Mesothelial cell of epicardium (in vitro differentiated cells): ENCODE measurements around the gene PCNX2. TPM values are rescaled to one million over a fixed set of nuclear protein-coding genes. Genes with fewer than 3 reads are reported as not detected.

Experiments
- DNase-seq, 2 experiments: peaks; one replicate each; pipeline ENCODE4 v3.0.0; 2021; ENCODE audit warnings: low spot score in 2 of 2; ENCODE audit not compliant: unreplicated experiment in 2 of 2
- H3K27ac Mint-ChIP-seq: 2 replicates; pipeline ENCODE4 v1.8.0; 2021; ENCODE audit warnings: mixed read lengths
- H3K27me3 Mint-ChIP-seq: 2 replicates; pipeline ENCODE4 v1.8.0; 2021; ENCODE audit warnings: low read depth, mixed read lengths
- H3K36me3 Mint-ChIP-seq: 2 replicates; pipeline ENCODE4 v1.8.0; 2021; ENCODE audit warnings: mixed read lengths
- H3K4me1 Mint-ChIP-seq: 2 replicates; pipeline ENCODE4 v1.8.0; 2021; ENCODE audit warnings: mixed read lengths
- H3K4me3 Mint-ChIP-seq: 2 replicates; pipeline ENCODE4 v1.8.0; 2021; ENCODE audit warnings: mild to moderate bottlenecking, moderate library complexity, mixed read lengths
- H3K9me3 Mint-ChIP-seq: 2 replicates; pipeline ENCODE4 v1.8.0; 2021; ENCODE audit warnings: mixed read lengths
- total RNA-seq: library from RNA; stranded (reverse); gene quantifications from 3 replicates; pipeline ENCODE4 v1.2.1, GENCODE V29; 2021
- TF ChIP-seq, protein P1 (sequence below): fragments of 200-600 bp; sonication (generic); IDR thresholded peaks from one replicate; pipeline ENCODE4 v1.5.0; 2021; ENCODE audit warnings: antibody characterized with exemption; ENCODE audit not compliant: unreplicated experiment

PCNX2 gene
- total RNA-seq, 1 donor from 2014 or later: 28.4 TPM

DNA sequence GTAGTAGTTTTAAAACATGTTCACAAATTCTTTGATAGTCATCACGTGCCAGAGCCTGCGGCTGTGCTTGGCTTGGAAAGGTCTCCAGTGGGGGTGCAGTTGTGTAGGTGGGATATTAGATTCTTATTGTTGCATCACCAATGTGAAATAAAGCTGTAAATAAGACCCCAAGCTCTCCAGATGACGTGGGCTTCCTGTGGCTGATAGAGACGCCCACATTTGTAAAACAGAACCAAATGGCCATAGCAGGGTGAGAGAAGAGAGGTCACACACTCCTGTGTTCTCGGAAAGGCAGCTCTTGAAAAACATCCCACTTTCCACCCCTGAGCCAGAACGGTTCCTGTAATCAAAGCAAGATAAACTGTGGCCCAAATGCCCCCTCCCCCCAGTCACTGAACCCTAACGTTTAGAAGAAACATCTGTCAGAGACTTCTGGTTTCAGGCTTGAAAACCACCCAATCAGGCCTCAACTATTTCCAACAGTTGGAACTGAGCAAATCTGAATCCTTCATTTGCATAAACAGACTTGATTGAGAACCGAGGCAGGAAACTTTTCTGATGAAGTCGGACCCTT, 351.8 kb downstream of the PCNX2 start:
- Mint-ChIP-seq H3K27me3 (no peaks in the 10 kb centered on the region), H3K36me3 (no peaks in the 10 kb centered on the region), H3K27ac (no peak overlapping the region), H3K4me1 (peaks cover 3% of the 10 kb centered on the region), H3K4me3 (no peak overlapping the region), H3K9me3 (peaks cover 10% of the 10 kb centered on the region)
- DNase-seq: no peak
- TF ChIP-seq, protein P1, sequence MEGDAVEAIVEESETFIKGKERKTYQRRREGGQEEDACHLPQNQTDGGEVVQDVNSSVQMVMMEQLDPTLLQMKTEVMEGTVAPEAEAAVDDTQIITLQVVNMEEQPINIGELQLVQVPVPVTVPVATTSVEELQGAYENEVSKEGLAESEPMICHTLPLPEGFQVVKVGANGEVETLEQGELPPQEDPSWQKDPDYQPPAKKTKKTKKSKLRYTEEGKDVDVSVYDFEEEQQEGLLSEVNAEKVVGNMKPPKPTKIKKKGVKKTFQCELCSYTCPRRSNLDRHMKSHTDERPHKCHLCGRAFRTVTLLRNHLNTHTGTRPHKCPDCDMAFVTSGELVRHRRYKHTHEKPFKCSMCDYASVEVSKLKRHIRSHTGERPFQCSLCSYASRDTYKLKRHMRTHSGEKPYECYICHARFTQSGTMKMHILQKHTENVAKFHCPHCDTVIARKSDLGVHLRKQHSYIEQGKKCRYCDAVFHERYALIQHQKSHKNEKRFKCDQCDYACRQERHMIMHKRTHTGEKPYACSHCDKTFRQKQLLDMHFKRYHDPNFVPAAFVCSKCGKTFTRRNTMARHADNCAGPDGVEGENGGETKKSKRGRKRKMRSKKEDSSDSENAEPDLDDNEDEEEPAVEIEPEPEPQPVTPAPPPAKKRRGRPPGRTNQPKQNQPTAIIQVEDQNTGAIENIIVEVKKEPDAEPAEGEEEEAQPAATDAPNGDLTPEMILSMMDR: no peak

DNA sequence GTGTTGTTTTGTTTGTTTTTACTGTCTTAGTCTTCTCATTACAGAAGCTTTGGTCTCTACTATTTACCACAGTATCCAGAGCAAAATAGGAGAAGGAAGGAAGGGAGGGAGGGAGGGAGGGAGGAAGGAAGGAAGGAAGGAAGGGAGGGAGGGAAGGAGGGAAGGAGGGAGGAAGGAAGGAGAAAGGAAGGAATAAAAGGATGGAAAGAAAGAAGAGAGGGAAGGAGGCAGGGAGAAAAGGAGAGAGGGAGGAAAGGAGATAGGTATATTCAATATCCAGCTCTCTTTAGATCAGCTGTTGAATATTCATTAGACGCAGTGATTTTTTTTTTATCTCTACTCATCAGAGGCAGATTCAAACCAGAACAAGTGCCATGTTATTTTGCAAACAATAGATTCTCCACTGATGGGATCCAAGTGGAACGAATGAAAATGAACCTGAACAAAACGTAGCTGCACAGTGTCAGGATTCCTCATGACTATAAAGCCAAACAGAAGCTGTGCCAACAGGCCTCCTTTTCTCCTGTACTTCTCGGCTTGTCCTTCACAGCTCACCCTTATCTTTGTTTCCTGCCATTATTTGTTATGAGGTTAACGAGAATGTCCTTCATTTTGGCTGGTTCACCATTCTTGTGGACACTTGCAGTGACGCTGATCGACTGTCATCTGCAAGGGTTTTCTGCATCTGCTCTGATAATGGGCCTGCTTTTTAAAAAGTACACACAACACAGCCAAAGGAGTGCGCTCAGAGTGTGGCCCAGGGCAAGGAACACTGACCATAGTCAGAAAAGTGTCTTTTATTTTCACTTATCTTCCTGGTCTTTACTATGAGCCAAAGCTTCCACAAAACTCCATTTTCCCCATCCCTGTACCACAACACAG, 352.9 kb downstream of the PCNX2 start:
- Mint-ChIP-seq H3K4me1 (peaks cover 3% of the 10 kb centered on the region), H3K27me3 (no peaks in the 10 kb centered on the region), H3K27ac (no peak overlapping the region), H3K4me3 (no peak overlapping the region), H3K9me3 (peaks cover 10% of the 10 kb centered on the region), H3K36me3 (no peaks in the 10 kb centered on the region)
- TF ChIP-seq, protein P1: no peak
- no peak for DNase-seq

DNA sequence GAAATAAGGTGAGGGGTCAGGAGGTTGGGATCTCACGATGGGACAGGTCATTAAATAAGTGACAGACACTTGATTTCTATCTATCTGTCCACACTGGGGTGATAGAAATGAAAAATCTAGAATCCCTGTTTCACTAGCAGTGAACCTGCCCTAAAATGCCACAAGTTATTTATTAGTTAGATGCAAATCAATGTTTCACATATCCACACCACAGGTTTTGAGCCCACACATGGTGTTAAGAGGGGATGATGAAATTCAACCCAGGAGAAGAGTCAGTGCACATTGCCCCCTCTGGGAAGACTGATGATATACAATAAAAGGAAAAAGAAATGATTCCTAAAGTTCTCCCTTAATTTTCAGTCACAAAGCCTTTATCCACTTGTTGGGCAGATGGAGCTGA, 355.3 kb downstream of the PCNX2 start:
- no peak for DNase-seq

DNA sequence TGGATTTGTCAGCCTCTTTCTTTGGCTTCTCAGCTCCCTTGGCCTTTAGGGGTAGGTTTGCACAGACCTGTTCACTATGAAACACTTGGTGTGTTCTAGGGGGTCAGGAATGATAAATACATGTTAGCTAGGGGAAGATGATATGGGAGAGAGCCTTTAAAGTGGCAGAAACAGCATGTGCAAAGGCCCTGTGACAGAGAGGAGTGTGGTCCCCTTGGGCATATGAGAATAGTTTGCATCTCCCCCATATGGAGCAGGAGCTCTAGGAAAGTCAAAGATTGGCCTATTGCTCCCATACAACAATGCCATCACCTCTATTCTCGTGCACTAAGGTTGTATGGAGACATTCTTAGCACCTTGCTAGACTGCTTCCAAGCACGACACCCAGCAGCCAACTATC, 355.8 kb downstream of the PCNX2 start:
- Mint-ChIP-seq H3K27me3 (no peaks in the 10 kb centered on the region), H3K36me3 (no peaks in the 10 kb centered on the region), H3K27ac (no peak overlapping the region), H3K4me3 (no peak overlapping the region), H3K9me3 (peaks cover 10% of the 10 kb centered on the region), H3K4me1 (peaks cover 3% of the 10 kb centered on the region)
- TF ChIP-seq, protein P1: no peak
- DNase-seq: no peak

More for the DNA sequence above, 355.3 kb downstream of the PCNX2 start:
- Mint-ChIP-seq H3K27ac (no peak overlapping the region), H3K4me1 (peaks cover 3% of the 10 kb centered on the region), H3K9me3 (peaks cover 10% of the 10 kb centered on the region), H3K27me3 (no peaks in the 10 kb centered on the region), H3K36me3 (no peaks in the 10 kb centered on the region), H3K4me3 (no peak overlapping the region)
- TF ChIP-seq, protein P1: no peak

DNA sequence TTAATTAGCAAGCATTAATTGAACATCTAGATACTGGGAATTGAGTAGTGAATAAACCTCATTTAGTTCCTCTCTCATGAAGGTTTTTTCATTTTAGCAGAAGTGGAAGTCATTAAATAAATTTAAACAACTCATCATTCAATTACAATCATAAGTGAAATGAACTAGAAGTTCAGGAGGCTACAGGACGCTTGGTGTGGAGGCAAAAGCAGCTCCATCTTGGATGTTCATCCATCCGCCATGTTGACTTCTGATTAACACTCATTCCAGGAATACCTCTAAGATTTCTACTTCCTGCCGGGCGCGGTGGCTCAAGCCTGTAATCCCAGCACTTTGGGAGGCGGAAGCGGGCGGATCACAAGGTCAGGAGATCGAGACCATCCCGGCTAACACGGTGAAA, 356.6 kb downstream of the PCNX2 start:
- H3K4me3 Mint-ChIP-seq: no peak overlapping the region
- no peak for DNase-seq
- H3K9me3 Mint-ChIP-seq: peaks cover 7% of the 10 kb centered on the region
- H3K27ac Mint-ChIP-seq: no peak overlapping the region
- TF ChIP-seq, protein P1: no peak
- no peaks in the 10 kb centered on the region for H3K27me3 Mint-ChIP-seq
- peaks cover 2% of the 10 kb centered on the region for H3K4me1 Mint-ChIP-seq
- no peaks in the 10 kb centered on the region for H3K36me3 Mint-ChIP-seq
